ENCODE results near the gene DNAJC5. TPM values are rescaled to one million over a fixed set of nuclear protein-coding genes. Genes with fewer than 3 reads are reported as not detected.

The DNAJC5 gene
- polyA plus RNA-seq, 1 donor (not counting 4 experiments of a cell fraction or from before 2014, with no cell fraction given), result 43.7 TPM

GRCh38 chr20:63854766-63855362, 40.1 kb upstream of the DNAJC5 start:
- Histone ChIP-seq H3K9me3 (ENCODE audit: control insufficient read depth, low read depth, low read length) (no peaks in the 10 kb centered on the region), H3K9ac (ENCODE audit: control insufficient read depth, extremely low read depth, insufficient read depth, low read length) (no peak overlapping the region), H3K79me2 (ENCODE audit: control insufficient read depth, insufficient read depth, low read length) (no peaks in the 10 kb centered on the region), H3K9me1 (ENCODE audit: control insufficient read depth, extremely low read depth, insufficient read depth, low read length) (no peaks in the 10 kb centered on the region), H2AFZ (ENCODE audit: control insufficient read depth, low read length) (no peak overlapping the region), H3K27me3 (ENCODE audit: control insufficient read depth, extremely low read depth, insufficient read depth, low read length) (peaks cover 39% of the 10 kb centered on the region), H3K36me3 (ENCODE audit: control insufficient read depth in 2 of 2, extremely low read depth in 1 of 2, insufficient read depth in 2 of 2, low read length in 2 of 2) (no peaks in the 10 kb centered on the region), H3K4me3 (ENCODE audit: control insufficient read depth in 2 of 3, extremely low read depth in 1 of 3, insufficient read depth in 2 of 3, low read depth in 1 of 3, low read length in 3 of 3) (no peak overlapping the region), H4K20me1 (ENCODE audit: control insufficient read depth, extremely low read depth, insufficient read depth, low read length) (peaks cover 3% of the 10 kb centered on the region), H3K27ac (ENCODE audit: control insufficient read depth, insufficient read depth, low read length) (no peak overlapping the region), H3K4me1 (ENCODE audit: control insufficient read depth, extremely low read depth, insufficient read depth, low read length) (no peaks in the 10 kb centered on the region), H3K4me2 (ENCODE audit: control insufficient read depth, extremely low read depth, insufficient read depth, low read depth, low read length) (no peak overlapping the region)
- dilution Hi-C loops (cut with MboI; ENCODE audit: extremely low pct_ligation_motif_present, low sequenced_read_pairs), result no loop called here
- FAIRE-seq (no peak), DNase-seq (ENCODE audit: low read depth, low spot score) (no peak)
- TF ChIP-seq CTCF (optimal IDR thresholded peaks at IDR 0.05 in 1 of 3, IDR thresholded peaks at IDR 0.05 in 1 of 3, conservative IDR thresholded peaks at IDR 0.05 in 1 of 3; ENCODE audit: extremely low read depth in 1 of 3, insufficient read depth in 2 of 3, low read length in 3 of 3) (no peak), EZH2 (IDR thresholded peaks at IDR 0.05; ENCODE audit: low read length) (no peak)

GRCh38 chr20:63855363-63856097, 39.4 kb upstream of the DNAJC5 start:
- peaks cover 39% of the 10 kb centered on the region for H3K27me3 ChIP-seq (ENCODE audit: control insufficient read depth, extremely low read depth, insufficient read depth, low read length)
- H3K27ac ChIP-seq (ENCODE audit: control insufficient read depth, insufficient read depth, low read length), result no peak overlapping the region
- no peaks in the 10 kb centered on the region for H3K9me1 ChIP-seq (ENCODE audit: control insufficient read depth, extremely low read depth, insufficient read depth, low read length)
- no peak for TF ChIP-seq CTCF (optimal IDR thresholded peaks at IDR 0.05 in 1 of 3, IDR thresholded peaks at IDR 0.05 in 1 of 3, conservative IDR thresholded peaks at IDR 0.05 in 1 of 3; ENCODE audit: extremely low read depth in 1 of 3, insufficient read depth in 2 of 3, low read length in 3 of 3)
- TF ChIP-seq EZH2 (IDR thresholded peaks at IDR 0.05; ENCODE audit: low read length), result no peak
- dilution Hi-C loops (cut with MboI; ENCODE audit: extremely low pct_ligation_motif_present, low sequenced_read_pairs), result no loop called here
- H3K4me1 ChIP-seq (ENCODE audit: control insufficient read depth, extremely low read depth, insufficient read depth, low read length), result no peaks in the 10 kb centered on the region
- no peak overlapping the region for H3K9ac ChIP-seq (ENCODE audit: control insufficient read depth, extremely low read depth, insufficient read depth, low read length)
- no peak overlapping the region for H3K4me2 ChIP-seq (ENCODE audit: control insufficient read depth, extremely low read depth, insufficient read depth, low read depth, low read length)
- DNase-seq (ENCODE audit: low read depth, low spot score), result no peak
- H3K36me3 ChIP-seq (ENCODE audit: control insufficient read depth in 2 of 2, extremely low read depth in 1 of 2, insufficient read depth in 2 of 2, low read length in 2 of 2), result peaks cover 0 to 3% of the 10 kb centered on the region in 2 experiments
- no peaks in the 10 kb centered on the region for H3K79me2 ChIP-seq (ENCODE audit: control insufficient read depth, insufficient read depth, low read length)
- FAIRE-seq, result no peak
- no peak overlapping the region for H3K4me3 ChIP-seq (ENCODE audit: control insufficient read depth in 2 of 3, extremely low read depth in 1 of 3, insufficient read depth in 2 of 3, low read depth in 1 of 3, low read length in 3 of 3)
- H4K20me1 ChIP-seq (ENCODE audit: control insufficient read depth, extremely low read depth, insufficient read depth, low read length), result peaks cover 3% of the 10 kb centered on the region
- no peaks in the 10 kb centered on the region for H3K9me3 ChIP-seq (ENCODE audit: control insufficient read depth, low read depth, low read length)
- no peak overlapping the region for H2AFZ ChIP-seq (ENCODE audit: control insufficient read depth, low read length)
